IPS-18c (cell line): ENCODE data around the gene GALNT11.

ENCODE experiments used
- H3K4me3 ChIP-seq: 2 replicates; pipeline ENCODE4 v1.7.0; 2013; ENCODE audit warnings: low read depth, mild to moderate bottlenecking, low read length, moderate library complexity; ENCODE audit not compliant: insufficient read depth
- H3K9me3 ChIP-seq: one replicate; pipeline ENCODE4 v1.6.1; 2013; ENCODE audit warnings: mild to moderate bottlenecking, low read length, moderate library complexity; ENCODE audit not compliant: control insufficient read depth, insufficient read depth

The GALNT11 gene

DNA sequence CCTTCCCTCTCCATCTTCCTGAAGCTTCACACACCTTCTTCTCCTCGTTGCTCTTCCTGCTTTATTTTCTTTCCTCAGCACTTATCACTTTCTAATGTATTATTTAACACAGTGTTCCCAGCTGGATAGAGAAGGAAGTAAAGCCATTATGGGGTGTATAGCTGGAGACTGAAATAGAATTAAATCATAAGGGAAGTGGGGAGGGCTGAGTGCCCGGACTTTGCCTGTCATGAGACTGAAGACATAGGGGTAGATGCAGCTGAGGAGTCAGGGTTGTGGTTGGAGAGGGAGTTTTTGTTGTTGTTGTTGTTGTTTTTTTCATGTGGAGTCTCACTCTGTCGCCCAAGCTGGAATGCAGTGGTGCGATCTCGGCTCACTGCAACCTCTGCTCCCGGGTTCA lies 65.3 kb downstream of the GALNT11 start:
- H3K4me3 ChIP-seq, result no peak overlapping the region
- H3K9me3 ChIP-seq, result no peaks in the 10 kb centered on the region

DNA sequence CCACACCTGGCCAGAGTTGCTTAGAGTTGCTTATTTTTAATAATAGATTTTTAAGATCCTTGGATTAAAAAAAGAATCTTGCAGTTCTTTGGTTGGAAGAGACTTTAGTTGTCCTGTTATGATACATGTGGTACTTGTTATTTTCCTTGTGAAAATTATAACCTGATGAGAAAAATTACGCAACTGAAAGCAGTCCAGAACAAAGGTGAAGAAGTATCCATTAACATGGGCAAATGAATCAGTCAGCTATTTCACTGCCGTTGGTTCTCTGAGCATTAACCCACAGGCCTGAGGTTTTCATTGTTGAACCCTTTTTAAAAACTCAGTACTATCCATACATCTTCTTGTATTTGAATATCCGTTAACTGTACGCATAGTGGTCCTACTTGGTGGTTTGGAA lies 68.2 kb downstream of the GALNT11 start:
- H3K9me3 ChIP-seq, result no peaks in the 10 kb centered on the region
- H3K4me3 ChIP-seq, result no peak overlapping the region

DNA sequence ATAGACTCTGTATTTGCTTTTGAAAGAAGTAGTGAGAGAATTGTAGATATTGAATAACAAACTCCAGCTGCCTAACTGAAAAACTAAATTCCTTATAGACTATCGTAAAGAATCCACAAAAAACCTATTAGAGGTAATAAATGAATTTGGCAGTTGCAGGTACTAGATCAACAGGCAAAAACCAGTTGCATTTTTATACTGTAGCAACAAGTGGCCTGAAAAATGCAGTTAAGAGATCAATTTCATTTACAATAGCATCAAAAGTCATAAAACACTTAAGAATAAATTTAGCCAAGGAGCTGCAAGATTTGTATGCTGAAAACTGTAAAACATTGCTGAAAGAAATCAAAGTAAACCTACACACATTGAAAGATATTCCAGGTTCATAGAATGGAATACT lies 70.3 kb downstream of the GALNT11 start:
- Histone ChIP-seq H3K9me3 (no peaks in the 10 kb centered on the region), H3K4me3 (no peak overlapping the region)

DNA sequence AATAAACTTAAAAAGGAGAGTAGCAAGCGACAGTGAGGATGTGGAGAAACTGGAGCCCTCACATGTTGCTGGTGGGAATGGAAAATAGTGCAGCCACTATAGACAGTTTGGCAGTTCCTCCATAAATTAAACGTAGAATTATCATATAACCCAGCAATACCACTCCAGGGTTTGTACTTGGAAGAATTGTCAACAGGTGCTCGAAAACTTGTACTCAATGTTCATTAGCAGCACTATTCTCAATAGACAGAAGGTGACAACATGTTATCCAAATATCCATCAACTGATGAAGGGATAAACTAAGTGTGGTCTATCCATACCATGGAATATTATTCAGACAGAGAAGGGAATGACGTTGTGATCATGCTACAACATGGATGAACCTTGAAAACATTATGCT lies 71.9 kb downstream of the GALNT11 start:
- Histone ChIP-seq H3K4me3 (no peak overlapping the region), H3K9me3 (no peaks in the 10 kb centered on the region)

DNA sequence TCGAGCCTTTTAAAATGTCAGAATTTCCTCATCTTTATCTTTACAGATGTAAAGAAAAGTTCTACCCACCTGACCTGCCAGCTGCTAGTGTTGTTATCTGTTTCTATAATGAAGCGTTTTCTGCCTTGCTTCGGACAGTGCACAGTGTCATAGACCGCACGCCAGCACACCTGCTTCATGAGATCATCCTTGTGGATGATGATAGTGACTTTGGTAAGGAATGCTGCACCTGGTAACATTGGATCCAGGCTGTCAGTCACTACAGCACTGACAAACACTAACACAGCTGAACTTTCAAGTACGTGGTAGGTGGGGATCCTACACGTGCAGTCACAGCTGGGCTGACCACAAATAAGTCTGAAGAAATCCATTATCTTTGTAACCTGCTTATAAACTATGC lies 77.6 kb downstream of the GALNT11 start:
- Histone ChIP-seq H3K4me3 (no peak overlapping the region), H3K9me3 (no peaks in the 10 kb centered on the region)

DNA sequence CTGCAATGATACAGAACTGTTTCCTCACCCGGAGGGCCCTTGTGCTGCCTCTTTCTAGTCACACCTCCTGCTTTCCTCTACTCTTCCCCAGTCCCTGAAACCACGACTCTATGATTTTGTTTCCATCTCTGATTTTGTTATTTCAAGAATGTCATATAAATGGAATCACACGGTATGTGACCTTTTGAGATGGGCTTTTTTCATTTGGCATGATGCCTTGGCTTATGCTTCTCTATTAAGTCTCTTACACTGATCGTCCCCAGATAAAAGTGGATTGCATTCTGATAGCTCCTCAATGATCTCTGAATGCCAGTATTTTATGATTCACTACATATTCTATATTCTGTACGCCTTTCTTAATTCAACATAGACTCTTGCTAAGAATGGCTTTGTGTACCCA lies 78.2 kb downstream of the GALNT11 start:
- H3K4me3 ChIP-seq, result no peak overlapping the region
- H3K9me3 ChIP-seq, result no peaks in the 10 kb centered on the region

DNA sequence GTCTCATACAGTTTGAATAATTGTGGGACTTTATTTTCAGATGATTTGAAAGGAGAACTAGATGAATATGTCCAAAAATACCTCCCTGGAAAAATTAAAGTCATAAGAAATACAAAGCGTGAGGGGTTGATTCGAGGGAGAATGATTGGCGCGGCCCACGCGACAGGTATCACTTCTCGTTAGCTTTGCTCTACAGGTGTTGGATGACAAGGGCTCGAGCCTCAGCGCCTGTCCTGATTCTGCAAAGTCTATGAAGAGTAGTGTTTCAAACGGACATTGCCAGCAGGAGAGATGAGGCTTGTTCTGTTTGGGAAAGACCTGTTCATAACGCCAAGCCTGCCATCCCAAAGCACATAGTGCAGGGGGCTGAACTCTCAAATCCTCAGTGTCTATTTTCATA lies 79.7 kb downstream of the GALNT11 start:
- no peaks in the 10 kb centered on the region for H3K9me3 ChIP-seq
- H3K4me3 ChIP-seq, result no peak overlapping the region

DNA sequence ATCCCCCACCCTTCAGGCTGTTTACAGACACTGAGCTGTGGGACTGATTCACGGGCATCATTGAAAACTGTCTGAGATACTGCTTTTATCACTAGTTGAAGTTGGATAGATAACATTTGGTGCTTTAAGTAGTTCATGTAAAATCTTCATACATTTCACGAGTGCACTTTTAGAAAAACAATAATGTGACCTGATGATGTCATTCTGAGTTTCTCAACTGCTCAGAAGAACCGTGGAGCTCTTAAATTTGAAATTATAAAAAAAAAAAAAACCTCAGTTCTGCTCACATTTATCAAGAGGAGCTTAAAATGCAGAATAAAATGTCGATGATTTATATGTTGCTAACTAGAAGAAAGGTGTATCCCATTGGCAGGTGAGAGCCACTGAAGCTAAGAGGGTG lies 81.5 kb downstream of the GALNT11 start:
- Histone ChIP-seq H3K4me3 (no peak overlapping the region), H3K9me3 (no peaks in the 10 kb centered on the region)

DNA sequence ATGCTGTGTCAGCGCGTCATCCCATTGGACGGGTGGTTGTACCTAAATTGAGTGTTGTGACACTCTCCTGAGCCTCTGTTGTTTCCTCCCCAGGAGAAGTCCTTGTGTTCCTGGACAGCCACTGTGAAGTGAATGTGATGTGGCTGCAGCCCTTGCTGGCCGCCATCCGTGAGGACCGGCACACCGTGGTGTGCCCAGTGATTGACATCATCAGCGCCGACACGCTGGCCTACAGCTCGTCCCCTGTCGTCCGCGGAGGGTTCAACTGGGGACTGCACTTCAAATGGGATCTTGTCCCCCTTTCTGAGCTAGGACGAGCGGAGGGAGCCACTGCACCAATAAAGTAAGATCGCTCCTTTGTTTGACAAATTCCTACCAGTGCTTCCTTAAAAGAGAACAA lies 82.5 kb downstream of the GALNT11 start:
- Histone ChIP-seq H3K9me3 (no peaks in the 10 kb centered on the region), H3K4me3 (no peak overlapping the region)

DNA sequence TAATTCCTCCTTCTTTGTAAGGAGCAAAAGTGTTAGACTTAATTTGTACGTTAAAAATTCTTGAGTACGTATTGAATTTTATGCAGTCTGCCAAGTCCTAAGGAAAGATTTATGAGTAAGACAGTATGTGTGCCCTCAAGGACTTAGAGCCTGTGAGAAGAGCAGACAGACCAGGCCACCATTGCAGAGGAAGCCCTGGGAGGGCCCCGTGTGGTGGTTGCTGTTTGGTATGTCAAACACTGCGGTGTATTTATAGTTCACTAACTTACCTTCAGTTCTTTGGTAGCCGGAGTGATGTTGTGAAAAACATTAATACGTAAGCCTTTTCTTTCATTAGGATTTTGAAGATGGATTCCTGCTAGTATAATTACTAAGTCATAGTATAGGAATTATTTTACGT lies 82.9 kb downstream of the GALNT11 start:
- H3K4me3 ChIP-seq, result no peak overlapping the region
- H3K9me3 ChIP-seq, result no peaks in the 10 kb centered on the region

DNA sequence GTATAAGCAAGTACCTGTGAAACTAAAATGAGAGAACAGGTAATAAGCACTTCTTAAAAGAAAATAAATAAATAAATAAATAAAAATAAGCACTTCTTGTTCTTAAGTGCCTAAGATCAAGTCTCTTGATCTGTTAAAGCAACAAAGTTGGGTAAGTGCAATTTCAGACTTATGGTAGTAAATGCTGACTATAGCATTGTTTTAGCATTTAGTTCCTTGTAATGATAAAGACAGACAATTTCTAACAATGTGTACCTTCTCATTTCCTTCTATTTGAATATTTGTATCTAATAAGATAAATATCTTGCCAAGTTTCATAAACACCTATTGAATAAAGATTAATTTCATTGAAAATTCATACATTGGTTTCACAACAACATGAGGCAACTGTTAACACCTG lies 87.4 kb downstream of the GALNT11 start:
- H3K4me3 ChIP-seq, result no peak overlapping the region
- H3K9me3 ChIP-seq, result no peaks in the 10 kb centered on the region

DNA sequence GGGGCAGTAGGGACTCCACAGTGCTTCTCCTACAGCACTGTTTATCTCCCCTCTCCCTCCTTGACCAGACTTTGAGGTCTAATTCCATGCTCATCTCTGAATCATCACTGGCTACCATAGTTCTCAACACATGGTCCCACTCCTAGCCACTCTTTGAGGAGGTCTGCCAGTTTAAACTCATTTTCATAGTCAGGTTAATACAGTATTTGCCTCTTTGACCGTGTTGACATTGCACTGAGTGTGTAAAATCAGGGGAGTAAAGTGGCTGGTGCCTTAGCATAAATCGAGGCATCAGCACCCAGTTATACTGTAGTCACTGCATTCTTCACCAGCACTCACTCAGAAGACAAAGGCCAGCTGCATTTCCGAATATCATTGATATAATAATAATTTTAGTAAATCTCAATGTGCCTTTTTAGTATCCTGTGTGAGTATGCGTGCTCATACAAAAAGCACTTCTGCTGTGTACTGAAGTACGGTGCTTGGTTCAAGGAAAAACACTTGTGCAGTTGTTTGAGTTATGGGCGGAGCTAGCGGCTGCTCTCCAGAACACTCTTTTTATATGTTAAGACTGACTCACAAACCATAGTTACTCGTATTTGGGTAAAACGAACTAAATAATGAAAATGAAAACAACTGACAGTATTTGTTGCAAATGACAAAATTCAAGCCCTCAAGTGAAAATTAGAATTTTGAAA lies 89.7 kb downstream of the GALNT11 start:
- no peaks in the 10 kb centered on the region for H3K9me3 ChIP-seq
- H3K4me3 ChIP-seq, result no peak overlapping the region

DNA sequence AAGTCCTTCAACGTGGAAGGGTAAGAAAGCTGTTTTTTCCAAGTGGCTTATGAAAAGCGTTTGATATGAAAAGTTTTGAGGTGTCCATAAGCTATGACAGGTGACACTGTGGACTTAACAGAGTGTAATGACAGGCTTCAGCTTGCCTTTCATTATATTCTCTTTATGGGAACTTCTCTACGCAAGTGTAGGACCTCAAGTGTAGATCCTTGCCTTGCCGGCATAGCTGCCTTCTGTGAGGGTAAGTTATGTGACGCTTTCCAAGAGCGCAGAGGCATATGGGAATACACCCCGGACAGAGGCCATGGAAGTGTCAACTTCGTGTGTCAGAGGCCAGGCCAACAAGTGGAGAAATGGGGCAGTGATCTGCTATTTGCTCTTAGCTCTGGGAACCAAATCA lies 91.9 kb downstream of the GALNT11 start:
- Histone ChIP-seq H3K4me3 (no peak overlapping the region), H3K9me3 (no peaks in the 10 kb centered on the region)

DNA sequence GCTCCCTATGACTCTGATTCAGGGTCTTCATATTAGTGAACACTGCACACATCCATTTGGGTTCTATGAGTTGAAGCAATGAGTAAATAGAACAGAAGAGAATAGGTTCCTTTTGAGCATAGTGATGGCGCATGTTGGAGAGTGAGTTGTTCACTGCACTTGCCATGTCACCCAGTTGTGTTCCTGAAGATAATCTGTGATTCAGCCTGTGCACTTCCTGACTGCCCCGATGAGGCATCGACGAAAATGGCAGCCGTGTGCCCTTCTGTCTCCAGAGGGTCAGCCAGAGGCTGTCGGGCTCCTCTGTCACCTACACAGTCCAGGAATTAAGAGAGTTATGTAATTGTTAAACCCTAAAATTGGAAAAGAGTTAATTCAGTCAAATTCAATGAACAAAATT lies 94.7 kb downstream of the GALNT11 start:
- Histone ChIP-seq H3K4me3 (no peak overlapping the region), H3K9me3 (no peaks in the 10 kb centered on the region)

DNA sequence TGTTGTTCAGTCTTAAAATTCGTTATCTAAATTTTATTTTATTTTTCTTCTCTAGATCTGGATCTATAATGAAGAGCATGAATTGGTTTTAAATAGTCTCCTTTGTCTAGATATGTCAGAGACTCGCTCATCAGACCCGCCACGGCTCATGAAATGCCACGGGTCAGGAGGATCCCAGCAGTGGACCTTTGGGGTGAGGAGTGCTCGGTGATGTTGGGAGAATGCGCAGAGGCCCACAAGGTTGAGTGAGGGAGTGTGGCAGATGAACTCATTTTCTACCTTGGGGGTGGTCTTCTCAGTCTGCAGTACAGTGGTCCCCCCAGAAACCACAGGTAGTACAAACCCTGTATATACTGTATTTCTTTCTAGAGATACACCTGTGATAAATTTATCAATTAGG lies 95.3 kb downstream of the GALNT11 start:
- Histone ChIP-seq H3K9me3 (no peaks in the 10 kb centered on the region), H3K4me3 (no peak overlapping the region)

DNA sequence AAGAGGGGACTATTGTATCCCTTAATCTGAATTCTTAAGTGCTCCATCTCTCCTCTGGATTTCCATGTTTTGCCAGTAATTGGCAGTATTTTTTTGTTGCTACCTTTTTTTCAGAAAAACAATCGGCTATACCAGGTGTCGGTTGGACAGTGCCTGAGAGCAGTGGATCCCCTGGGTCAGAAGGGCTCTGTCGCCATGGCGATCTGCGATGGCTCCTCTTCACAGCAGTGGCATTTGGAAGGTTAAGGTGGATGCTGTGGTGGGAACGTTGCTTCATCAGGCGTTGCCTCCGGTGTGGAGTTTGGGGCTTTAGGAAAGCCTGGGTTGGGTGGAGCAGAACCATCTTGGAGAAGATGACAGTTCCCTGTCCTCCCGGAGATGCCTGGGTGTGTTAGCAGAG lies 96.0 kb downstream of the GALNT11 start:
- H3K4me3 ChIP-seq, result no peak overlapping the region
- H3K9me3 ChIP-seq, result peaks cover under 1% of the 10 kb centered on the region

DNA sequence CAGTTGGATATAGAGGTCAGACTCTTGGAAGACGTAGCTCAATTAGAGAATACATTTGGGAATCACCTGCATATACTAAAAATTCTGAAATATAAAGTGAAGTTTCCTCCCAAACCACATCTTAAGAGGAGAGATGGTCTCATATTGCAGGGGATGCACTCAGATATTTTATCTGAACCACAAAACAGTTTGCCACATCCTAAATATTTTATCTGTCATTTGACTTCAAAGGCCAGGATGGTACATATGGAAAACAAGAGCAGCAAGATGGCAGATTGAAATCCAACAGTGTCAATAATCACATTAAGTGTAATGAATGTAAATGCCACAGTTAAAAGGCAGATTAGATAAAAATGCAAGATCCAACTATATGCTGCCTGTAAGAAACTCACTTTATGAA lies 97.1 kb downstream of the GALNT11 start:
- Histone ChIP-seq H3K9me3 (peaks cover 9% of the 10 kb centered on the region), H3K4me3 (no peak overlapping the region)

DNA sequence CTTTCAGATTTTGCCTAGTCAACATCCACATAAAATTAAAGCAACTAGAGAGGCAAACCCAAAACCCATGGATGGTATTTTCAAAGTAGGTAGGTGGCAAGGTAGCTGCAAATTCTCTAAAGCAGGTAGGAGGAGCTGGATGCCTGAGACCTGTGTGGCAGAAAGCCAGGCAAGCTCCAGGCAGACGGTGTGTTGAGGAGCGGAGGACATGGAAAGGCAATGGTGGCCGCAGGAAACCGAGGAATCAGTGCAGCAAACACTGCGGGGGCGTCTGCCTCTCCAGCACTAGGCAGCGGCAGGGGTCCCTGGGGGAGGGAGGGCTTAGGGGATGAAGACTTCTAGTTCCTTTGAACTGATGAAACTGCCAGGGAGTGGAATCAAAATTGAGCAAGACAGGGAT lies 101.3 kb downstream of the GALNT11 start:
- Histone ChIP-seq H3K9me3 (peaks cover 12% of the 10 kb centered on the region), H3K4me3 (no peak overlapping the region)

DNA sequence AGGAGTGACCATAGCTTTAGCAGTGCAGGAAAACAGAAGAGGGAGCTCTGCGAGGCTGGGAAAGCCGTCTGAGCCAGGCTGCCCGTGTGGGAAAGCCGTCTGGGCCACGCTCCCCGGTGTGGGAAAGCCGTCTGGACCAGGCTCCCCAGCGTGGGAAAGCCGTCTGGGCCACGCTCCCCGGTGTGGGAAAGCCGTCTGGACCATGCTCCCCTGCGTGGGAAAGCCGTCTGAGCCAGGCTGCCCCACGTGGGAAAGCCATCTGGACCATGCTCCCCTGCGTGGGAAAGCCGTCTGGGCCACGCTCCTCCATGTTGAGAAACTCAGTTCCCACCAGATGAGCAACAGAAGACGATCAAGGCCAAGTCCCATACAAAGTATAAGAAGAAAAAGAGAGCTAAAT lies 101.8 kb downstream of the GALNT11 start:
- Histone ChIP-seq H3K4me3 (no peak overlapping the region), H3K9me3 (peaks cover 12% of the 10 kb centered on the region)
